ENCODE measurements around the gene EXOC3L1. TPM values are rescaled to one million over a fixed set of nuclear protein-coding genes. Genes with fewer than 3 reads are reported as not detected.
A peak's percentile ranks its signal among the peaks of the same experiment; 100 is the strongest.

EXOC3L1 gene
- total and polyA plus RNA-seq, 2 of the 13 experiments (the other 11 are each of a cell fraction or from before 2014, with no cell fraction given) = 0.12 TPM; not detected in 1

GRCh38 chr16:67164599-67165061 is 25.3 kb downstream of the EXOC3L1 start, which contains the start of gene HSF4 (continued):
- TF ChIP-seq ZXDC (CRISPR knock-in tag; IDR thresholded peaks at IDR 0.05) = peak; percentile 74; the same call in 1 of the 2 replicates
- TF ChIP-seq TCF7 (IDR thresholded peaks at IDR 0.05; ENCODE audit: low read depth) = peak; percentile 64; the same call in 1 of the 2 replicates
- TF ChIP-seq U2AF1 (optimal IDR thresholded peaks at IDR 0.05; ENCODE audit: low read depth, low read length) = no peak
- TF ChIP-seq SRSF9 (IDR thresholded peaks at IDR 0.05; ENCODE audit: borderline replicate concordance, insufficient read depth, low read depth, low read length, poor library complexity, severe bottlenecking) = no peak
- no peak for TF ChIP-seq ATRX (CRISPR knock-in tag; IDR thresholded peaks at IDR 0.05; ENCODE audit: borderline replicate concordance)
- TF ChIP-seq ZNF274 (CRISPR knock-in tag; IDR thresholded peaks at IDR 0.05) = peak; percentile 93
- TF ChIP-seq ZNF121 (CRISPR knock-in tag; IDR thresholded peaks at IDR 0.05) = peak; percentile 77; the same call in 1 of the 2 replicates
- peak; percentile 71 for TF ChIP-seq KMT2A (CRISPR knock-in tag; IDR thresholded peaks at IDR 0.05)
- TF ChIP-seq, protein P1, sequence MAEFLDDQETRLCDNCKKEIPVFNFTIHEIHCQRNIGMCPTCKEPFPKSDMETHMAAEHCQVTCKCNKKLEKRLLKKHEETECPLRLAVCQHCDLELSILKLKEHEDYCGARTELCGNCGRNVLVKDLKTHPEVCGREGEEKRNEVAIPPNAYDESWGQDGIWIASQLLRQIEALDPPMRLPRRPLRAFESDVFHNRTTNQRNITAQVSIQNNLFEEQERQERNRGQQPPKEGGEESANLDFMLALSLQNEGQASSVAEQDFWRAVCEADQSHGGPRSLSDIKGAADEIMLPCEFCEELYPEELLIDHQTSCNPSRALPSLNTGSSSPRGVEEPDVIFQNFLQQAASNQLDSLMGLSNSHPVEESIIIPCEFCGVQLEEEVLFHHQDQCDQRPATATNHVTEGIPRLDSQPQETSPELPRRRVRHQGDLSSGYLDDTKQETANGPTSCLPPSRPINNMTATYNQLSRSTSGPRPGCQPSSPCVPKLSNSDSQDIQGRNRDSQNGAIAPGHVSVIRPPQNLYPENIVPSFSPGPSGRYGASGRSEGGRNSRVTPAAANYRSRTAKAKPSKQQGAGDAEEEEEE (CRISPR knock-in tag; IDR thresholded peaks at IDR 0.05; ENCODE audit: borderline replicate concordance) = no peak
- TF ChIP-seq, protein P2, sequence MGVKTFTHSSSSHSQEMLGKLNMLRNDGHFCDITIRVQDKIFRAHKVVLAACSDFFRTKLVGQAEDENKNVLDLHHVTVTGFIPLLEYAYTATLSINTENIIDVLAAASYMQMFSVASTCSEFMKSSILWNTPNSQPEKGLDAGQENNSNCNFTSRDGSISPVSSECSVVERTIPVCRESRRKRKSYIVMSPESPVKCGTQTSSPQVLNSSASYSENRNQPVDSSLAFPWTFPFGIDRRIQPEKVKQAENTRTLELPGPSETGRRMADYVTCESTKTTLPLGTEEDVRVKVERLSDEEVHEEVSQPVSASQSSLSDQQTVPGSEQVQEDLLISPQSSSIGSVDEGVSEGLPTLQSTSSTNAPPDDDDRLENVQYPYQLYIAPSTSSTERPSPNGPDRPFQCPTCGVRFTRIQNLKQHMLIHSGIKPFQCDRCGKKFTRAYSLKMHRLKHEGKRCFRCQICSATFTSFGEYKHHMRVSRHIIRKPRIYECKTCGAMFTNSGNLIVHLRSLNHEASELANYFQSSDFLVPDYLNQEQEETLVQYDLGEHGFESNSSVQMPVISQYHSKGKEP (CRISPR knock-in tag; IDR thresholded peaks at IDR 0.05) = 0 out of 2 replicates have a peak, but pooled peaks have one; percentile 34
- TF ChIP-seq, protein P3, sequence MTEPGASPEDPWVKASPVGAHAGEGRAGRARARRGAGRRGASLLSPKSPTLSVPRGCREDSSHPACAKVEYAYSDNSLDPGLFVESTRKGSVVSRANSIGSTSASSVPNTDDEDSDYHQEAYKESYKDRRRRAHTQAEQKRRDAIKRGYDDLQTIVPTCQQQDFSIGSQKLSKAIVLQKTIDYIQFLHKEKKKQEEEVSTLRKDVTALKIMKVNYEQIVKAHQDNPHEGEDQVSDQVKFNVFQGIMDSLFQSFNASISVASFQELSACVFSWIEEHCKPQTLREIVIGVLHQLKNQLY (CRISPR knock-in tag; IDR thresholded peaks at IDR 0.05) = peak; percentile 100
- peak; percentile 54 for TF ChIP-seq AGO2 (optimal IDR thresholded peaks at IDR 0.05; ENCODE audit: low read depth, low read length)
- TF ChIP-seq SCMH1 (CRISPR knock-in tag; IDR thresholded peaks at IDR 0.05; ENCODE audit: borderline replicate concordance) = no peak
- no peak for TF ChIP-seq ZMYM2 (CRISPR knock-in tag; IDR thresholded peaks at IDR 0.05)
- peak; percentile 48; the same call in 1 of the 2 replicates for TF ChIP-seq ZNF446 (CRISPR knock-in tag; IDR thresholded peaks at IDR 0.05)
- peak; percentile 75 for TF ChIP-seq THAP11 (CRISPR knock-in tag; IDR thresholded peaks at IDR 0.05)
- TF ChIP-seq ZNF776 (CRISPR knock-in tag; IDR thresholded peaks at IDR 0.05) = peak; percentile 86
- TF ChIP-seq KDM5A (IDR thresholded peaks at IDR 0.05; ENCODE audit: borderline replicate concordance, low read length) = no peak
- TF ChIP-seq THAP7 (CRISPR knock-in tag; IDR thresholded peaks at IDR 0.05) = no peak
- TF ChIP-seq CREB3 (CRISPR knock-in tag; IDR thresholded peaks at IDR 0.05) = peak; percentile 70; the same call in 1 of the 2 replicates
- TF ChIP-seq ZNF263 (CRISPR knock-in tag; IDR thresholded peaks at IDR 0.05) = peak; percentile 77
- no peak for TF ChIP-seq JARID2 (CRISPR knock-in tag; IDR thresholded peaks at IDR 0.05; ENCODE audit: insufficient replicate concordance)

Data from HepG2 (cell line).